ENCODE measurements around the gene GPC6.

Gene GPC6

DNA sequence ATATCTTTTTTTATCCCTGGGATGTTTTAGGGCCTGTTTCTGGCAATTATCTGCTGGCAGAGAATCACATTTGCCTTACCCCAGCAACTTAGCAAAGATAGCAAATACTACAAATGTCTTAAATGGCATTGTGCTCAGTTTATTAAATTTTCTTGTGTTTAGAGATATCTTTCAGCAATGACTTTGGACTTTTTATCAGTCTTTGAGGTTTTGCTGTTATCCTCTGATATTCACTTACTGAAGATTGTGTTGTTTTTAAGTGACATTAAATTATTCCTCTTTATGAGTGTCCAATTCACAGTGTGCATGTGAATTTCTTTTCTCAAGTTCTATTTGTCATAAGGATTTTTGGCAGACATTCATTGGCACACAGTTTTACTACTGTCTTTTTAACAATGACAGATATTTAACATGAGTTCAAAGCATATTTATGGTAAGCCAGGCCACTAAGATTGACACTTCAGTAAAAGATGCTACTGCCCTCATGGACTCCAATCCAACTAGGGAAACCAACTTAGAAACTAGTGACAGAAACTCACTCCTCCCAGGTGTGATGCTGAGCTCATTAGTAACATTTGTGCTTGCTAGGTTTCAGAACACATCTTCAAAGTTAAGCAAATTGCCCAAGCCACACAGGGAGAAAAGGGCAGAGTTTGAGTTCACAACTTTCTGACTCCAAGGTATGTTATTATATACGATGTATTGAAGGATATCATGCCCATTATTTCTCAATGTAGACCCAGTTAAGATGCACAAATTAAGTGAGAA, 481.9 kb downstream of the GPC6 start:
- DNase-seq = no peak

DNA sequence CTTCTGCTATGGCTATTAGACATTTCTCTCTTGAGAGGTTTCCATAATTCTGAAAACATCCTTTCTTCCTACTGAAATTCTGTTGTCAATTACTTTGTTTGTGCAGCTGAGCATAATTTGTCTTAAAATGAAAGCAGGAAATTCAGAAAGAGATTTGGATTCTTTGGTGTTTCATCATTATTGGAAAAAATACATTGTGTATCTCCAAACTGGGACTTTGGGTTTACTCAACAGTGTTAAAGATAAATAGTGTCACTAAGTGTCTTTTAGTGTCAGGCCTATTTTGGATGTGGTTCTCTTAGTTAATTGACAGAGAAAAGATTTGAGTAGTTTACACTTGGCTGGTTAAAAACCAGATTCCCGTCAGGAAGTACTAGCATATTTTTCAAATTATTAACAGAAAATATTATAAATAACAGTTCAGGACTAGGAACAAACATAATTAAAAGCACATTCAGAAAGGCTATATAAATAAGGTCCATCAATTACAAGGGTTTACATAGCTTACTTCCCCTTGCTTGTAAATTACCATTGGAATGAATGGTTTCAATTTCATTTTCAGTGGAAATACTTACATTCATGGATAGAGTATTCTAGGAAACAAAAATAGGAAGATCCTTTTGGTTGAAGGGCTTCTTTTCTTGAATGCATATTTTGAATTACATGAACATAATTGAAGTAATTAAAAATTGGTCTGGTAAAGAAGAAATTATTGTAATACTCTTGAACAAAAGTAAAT, 483.1 kb downstream of the GPC6 start:
- DNase-seq = no peak

DNA sequence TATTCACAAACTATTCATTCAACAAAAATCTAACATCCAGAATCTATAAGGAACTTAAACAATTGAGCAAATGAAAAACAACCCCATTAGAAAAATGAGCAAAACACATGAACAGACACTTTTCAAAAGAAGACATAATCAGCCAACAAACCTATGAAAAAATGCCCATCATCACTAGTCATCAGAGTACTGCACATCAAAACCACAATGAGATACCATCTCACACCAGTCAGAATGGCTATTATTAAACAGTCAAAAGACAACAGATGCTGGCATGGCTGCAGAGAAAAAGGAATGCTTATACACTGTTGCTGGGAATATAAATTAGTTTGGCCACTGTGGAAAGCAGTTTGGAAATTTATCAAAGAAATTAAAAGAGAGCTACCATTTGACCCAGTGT, 487.6 kb downstream of the GPC6 start:
- no peak for DNase-seq

DNA sequence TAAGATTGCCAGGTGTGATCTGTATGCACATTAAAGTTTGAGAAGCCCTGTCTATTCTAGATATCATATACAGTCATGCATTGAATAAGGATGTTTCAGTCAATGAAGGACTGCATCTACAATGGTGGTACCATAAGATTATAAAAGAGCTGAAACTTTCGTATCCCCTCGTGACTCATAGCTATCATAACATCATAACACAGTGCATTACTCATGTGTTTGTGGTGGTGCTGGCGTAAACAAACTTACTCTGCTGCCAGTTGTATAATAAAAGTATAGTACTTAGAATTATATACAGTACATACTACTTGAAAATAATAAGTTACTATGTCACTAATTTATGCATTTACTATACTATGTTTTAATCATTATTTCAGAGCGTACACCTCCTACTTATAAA, 489.3 kb downstream of the GPC6 start:
- no peak for DNase-seq

DNA sequence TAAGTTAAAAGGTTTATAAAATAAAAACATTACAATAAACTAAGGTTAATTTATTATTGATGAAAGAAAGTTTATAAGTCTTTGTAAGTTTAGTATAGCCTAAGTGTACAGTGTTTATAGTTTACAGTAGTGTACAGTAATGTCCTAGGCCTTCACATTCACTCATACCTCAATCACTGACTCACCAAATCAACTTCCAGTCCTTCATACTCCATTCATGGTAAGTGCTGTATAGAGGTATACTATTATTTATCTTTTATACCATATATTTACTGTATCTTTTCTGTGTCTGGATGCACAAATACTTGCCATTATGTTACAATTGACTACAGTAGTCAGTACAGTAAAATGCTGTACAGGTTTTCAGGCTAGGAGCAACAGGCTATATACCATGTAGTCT, 490.0 kb downstream of the GPC6 start:
- DNase-seq = no peak

DNA sequence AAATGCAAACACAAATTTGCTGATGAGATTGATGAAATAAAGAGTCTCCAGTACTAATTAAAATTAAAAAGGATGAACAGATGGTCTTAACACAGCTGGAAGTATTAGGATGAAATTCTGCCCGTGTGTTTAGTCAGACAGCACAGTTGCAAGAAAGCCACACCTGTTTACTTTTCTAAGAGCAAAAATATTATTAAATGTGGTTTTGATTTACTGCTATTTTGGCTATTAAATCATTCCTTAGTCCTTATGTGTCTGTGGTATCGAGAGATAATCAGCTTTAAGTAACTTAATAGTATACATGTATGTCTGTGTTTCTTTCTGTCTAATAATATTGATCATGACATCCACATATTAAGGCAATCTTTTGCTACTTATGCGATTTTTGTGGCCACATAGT, 494.9 kb downstream of the GPC6 start:
- DNase-seq = no peak

DNA sequence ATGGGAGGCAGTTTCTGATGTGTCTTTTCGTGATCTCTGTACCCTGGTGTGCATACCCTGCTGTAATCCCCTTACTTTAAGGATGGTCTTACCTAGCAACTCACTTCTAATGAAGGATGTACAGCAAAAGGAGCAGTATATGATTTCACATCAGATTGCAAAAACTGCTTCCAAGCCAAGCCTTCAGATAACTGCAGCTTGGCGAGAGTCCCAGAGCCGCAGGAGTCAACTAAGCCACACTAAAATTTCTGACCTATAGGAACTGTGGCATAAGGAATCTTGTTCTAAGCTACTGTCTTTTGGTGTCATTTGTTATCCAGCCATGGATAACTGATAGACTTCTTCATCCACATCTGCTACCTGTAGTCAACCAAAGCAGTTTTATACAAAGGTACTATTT, 496.7 kb downstream of the GPC6 start:
- DNase-seq = no peak

DNA sequence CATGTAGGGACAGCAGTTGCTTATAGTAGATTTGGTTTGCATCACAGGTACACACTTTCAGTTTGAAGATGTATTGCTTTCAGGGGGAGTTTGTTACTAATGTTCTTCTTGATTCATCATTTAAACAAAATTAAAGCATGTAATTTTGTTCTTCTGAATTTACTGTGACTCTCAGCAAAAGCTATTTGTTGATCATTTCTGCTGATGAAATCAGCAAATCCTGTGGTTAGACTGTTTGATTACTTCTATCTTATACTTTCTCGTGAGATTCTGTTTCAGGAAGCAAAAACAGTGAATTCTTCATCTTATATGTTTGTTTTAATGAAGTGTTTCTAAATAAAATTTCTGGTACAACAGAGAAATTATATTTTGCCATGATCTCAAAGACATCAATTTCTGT, 497.6 kb downstream of the GPC6 start:
- DNase-seq = no peak

DNA sequence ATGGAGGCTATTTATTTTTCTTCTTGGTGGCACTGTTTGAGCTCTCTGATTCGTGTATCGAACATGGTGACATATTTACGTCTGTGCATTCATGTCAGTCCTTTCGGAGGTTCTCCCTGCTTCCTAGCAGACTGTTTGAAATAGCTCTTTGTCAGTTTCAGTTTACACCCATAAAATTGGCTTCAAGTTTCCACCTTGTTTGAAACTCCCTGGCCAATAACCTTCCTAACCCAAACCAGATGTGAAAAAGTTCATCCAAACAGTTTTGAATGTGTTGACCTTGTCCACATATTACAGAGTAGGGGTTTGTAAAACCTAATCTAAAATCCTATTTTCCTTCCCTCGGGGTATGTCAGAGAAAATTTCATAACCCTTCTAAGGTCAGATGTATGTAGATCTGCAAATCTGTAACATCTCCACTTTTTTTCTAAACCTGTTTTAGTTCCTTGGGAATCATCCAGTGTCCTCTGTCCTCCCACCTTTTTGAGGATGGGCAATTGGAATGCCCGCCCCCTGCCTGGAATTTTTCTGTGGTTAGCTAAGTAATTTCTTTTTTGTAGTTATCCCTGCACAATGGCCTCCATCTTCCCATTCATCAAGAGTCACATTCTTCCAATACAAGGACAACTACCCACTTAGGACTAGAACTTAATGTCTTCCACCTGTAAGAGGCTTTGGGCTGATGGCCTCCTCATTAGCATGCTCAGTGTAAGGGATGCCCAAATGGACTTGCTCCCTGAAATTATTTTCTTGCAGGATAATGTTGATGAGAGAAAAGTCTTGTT, 499.8 kb downstream of the GPC6 start:
- no peak for DNase-seq

DNA sequence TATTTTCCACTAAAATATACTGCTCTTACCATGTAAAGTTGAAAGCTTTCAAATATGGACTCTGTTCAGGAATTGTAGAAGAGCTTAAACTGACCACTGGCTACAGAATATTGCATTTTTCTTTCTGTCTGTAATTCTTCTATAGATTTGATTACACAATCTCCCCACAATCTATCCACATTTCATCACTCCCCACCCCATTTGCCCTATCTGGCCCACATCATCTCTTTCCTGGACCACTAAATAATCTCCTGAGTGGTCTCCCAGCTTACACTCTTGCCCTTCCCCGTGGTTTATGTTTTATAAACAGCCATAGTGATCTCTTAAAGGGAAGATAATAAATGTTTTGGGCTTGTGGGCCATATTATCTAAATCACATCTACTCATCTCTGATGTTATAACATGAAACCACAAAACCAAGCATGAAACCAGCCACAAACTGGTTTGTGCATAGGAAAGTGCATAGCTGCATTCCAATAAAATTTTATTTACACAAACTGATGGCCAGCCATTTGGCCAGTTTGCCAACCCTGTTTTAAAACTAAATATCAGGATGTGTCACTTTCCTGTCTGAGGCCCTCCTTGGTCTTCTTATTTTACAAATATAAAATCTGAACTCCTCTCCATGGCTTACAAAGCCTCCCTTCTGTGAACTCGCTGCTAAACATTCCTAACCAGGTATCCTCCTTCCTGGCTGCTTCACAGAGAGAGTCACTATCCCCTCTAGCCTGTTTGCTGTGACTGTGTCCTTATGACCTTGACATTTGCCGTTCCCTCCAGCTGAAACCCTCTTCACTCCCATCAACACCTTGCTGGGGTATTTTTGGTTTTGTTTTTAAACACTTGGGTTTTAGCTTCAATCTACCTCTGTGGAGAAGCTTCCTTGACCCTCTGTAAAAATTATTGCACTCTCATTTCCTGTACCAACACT, 500.9 kb downstream of the GPC6 start:
- no peak for DNase-seq

DNA sequence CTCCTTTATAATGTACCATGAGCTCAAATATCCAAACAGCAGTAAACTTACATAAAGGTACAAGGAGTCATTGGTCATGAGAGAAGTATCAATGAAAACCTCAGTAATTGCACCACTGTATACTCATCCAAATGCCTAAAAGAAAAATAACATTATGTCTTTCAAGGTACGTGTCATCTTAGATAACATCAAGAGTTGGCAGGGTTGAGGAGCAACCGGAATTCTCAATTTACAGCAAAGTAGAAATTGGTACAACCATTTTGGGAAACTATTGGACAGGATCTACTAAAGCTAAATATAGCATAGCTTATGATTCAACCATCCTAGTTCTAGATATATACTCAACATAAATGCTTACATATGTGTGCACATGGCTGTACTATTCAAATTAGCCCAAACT, 502.8 kb downstream of the GPC6 start:
- no peak for DNase-seq

DNA sequence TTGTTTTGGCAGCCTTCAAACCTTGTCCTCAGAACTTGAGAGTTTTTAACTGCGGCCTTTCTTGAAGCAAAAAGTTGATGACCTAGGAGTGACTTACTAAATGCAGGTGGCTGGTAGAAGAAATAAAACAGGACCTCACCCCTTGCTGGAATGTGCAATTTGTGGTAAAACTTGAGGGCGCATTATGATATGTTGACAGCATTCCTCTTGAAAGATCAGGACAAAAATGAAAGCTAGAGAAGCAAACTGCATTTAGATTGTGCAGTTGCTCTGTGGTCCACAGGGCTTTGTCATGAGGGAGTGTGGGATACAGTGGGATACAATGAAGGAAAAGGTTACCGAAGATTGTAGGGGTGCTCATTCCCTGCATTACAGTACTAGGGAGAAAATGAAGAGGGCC, 504.2 kb downstream of the GPC6 start:
- no peak for DNase-seq

DNA sequence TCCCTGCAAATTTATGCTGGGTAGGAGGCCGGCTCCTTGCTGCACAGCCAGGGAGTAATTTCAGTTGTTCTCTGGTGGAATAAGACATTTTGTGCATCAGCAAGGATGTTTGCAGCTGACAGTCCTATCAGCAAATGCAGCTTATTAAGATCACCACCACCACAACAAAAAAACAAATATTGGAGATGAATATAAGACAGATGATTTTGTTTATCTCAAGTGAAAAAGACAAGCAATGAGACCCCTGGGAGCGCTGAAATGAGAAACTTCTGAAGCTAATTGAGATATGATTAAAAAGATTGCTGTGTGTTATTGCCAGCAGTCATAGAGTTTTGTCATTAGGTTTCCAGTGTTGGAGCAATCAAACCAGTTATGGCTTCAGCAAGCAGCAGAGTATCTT, 505.6 kb downstream of the GPC6 start:
- DNase-seq = no peak

DNA sequence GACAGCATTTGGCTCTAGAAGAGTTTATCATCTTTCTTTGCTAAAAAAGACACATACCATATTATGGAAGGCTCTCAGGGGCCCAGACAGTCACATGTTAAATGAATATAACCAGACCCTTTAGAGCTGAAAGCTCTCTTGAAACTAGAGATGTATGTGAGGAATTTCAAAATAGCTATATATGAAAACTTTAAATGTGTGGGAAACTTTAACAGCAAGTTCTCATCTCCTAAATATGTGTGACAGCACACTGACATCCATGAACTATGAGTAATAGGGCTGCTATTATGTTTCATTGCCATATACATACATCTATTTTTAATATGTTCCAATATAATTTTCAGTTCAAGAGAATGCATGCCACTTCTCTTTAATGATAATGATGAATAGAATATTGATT, 509.5 kb downstream of the GPC6 start:
- DNase-seq = no peak

DNA sequence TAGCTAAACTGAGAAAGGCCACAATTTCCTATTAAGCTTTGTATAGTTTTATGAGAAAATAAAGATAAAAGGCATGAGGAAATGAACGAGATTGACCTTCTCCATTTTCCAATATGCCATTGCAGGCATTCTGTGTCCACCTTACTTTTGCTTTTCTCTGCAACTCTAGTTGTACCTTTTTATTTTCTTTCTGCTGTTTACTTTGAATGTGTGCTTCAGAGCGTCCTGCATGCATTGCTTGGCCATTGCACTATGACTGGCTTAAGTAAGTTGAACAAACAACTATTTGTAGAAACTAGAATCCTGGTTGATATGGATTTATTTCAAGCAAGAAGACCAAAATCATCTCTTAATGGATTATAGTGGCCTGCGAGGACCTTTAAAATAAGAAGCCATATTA, 510.3 kb downstream of the GPC6 start:
- DNase-seq = no peak

DNA sequence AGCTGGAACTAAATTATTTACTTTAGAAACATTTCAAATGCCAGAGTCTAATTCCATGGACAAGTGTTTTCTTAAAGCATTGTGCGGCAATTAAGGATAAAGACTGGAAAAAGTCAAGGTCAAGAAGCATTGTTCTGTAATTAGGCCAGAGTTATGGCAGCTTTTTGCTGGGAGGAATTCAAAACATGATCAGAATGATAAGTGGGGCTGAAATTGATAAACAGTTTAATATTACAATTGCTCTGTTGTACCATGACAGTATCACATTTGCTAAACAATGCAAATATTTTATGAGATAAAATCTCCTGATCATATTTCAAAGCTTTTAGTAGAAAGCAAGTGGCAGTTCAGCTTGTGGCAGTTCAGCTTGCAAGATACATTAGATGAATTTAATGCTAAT, 513.7 kb downstream of the GPC6 start:
- no peak for DNase-seq

DNA sequence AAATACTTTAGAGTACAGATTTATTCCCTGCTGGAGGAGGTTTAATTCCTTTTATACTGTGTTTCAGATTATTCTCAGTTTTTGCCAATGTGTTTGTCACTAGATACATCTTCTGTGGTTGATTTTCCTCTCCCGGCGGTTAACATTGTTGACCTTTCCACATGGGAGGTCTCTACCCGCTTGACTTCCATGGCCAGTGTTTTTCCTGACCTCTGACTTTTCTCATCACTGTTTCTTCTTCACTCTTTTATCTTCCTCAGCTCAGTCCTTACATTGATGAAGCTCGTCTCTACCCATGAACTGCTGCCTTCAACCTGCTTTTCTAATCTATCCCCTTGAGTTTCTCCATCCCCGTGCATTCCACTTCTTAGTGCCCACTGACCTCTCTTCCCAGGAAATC, 517.4 kb downstream of the GPC6 start:
- DNase-seq = no peak

DNA sequence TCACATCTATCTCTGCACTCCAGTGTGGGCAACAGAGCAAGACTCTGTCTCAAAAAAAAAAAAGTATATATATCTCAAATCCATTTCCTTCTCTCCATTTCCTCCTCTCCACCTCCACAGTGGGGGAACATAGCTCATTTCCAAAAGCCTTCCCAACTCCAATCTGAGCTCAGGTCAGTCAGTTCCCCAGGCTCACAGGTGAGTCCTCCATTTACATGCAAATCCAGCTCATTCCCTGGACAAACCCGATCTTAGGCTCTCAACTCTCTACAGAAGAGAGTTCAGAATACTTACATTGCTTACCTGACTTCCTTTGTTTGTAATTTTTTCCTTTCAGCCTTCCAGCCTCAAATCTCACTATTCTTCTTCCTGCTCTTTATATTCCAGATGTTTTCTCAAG, 518.3 kb downstream of the GPC6 start:
- no peak for DNase-seq

DNA sequence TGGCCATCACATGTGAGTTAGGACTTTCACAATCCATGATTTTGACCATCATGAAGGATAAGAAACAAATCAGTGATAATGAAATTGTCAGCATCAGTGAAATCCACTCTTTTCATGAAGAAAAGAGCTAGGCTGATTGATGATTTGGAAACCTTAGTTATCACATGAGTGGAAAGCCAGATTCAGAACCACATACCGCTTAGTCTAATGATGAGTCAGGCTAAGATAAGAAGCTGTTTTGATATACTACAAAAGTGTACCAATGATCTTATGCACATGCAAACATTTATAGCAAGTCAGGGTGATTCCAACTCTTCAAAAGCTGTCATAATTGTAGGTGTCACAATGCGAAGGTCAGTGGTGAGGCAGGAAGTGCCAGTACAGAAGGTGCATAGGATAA, 519.3 kb downstream of the GPC6 start:
- no peak for DNase-seq

DNA sequence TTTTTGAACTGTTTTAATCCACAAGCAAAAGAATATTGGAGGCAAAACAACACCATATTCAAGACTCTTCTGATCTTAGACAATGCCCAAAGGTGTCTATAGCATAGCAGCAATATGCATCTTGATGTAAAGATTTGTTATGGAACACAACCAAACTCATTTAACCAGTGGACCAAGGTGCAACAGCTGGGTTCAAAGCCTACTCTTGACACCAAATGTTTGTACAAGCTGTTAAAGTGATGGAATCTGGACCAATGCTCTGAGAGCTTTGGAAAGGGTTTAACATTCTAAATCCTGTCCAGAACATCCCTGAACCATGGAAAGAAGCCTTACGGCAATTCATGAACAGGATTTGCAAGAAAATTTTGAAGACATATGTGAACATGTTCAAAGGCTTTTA, 520.0 kb downstream of the GPC6 start:
- no peak for DNase-seq

DNA sequence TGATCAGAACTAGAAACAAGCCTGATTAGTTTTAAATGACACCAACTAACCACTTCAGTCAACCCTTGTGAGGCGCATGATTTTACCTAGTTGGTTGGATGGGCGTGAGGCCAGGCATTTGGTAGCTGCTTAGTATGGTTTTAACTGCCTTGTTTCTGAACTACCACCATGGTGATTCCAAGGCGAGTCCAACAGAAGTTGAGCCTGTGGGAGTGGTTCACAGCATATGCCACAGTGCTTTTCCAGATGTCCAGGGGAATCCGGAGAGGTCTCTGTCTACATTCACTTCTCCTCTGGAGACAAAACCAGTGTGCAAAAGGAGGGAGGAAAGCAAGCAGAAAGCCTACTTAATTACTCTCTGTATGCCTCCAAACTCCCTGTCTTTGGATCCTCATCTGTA, 524.1 kb downstream of the GPC6 start:
- no peak for DNase-seq

DNA sequence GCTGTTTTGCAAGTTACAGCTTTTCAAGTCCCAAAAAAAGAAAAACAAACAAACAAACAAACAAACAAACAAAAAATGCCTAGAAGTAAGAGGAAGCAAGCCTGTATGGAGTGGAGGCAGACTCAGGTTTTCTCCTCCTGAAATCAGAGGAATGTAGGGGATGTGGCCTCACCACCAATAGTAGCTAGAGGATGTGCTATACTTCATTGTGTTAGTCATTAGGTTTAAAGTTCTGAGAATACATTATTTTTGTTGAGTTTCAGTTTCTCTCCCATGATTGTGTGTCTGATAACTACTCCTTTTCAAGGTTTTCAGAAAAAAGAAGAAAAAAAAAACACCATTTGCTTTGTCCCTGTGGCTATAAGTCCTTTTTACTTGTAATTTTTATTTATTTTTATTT, 524.5 kb downstream of the GPC6 start:
- no peak for DNase-seq

DNA sequence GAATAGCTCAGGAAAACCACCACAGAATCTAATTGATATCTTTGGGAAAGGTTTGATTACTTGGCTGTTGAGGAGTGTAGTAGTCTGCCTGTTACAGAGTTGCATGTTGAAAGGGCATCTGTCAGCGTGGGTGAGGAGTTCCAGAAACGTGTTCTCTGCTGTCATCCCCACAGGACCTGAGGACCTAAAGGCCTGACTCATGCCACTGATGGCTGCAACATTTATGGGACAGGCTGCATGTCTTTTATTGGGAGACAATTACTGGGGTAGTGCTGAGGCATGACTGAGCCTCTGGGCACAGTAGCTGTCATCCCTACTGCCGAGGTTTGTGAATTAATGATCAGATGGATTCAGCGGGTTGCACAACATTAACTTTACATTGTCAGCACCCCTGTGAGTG, 525.9 kb downstream of the GPC6 start:
- DNase-seq = no peak

Measured in AML-193 (cell line).